HG02840 (cell line): ENCODE data around the gene KRI1.
"Not testable (repeated sequence)": the region's sequence is repeated elsewhere in the genome, so short reads cannot be mapped to it uniquely, and the experiment has no call there.

Experiments
- ATAC-seq: cut with Tn5 transposase; IDR thresholded peaks from one replicate; pipeline ENCODE4 v1.9.1; 2021; ENCODE audit warnings: mild to moderate bottlenecking, moderate library complexity, moderate number of reproducible peaks; ENCODE audit not compliant: unreplicated experiment, low FRiP score

KRI1 gene

GRCh38 chr19:10551698-10552301 lies 14.0 kb downstream of the KRI1 start:
- ATAC-seq = no peak

GRCh38 chr19:10551006-10551405 lies 14.8 kb downstream of the KRI1 start:
- not testable (repeated sequence) for ATAC-seq

GRCh38 chr19:10550336-10550735 lies 15.5 kb downstream of the KRI1 start:
- no peak for ATAC-seq

- no peak for ATAC-seq
Measured at GRCh38 chr19:10549733-10550132, 16.1 kb downstream of the KRI1 start.

GRCh38 chr19:10548746-10549276 lies 17.0 kb downstream of the KRI1 start:
- no peak for ATAC-seq

- ATAC-seq = no peak
Measured at GRCh38 chr19:10546817-10547216, 19.0 kb downstream of the KRI1 start.

GRCh38 chr19:10544753-10545251 lies 21.0 kb downstream of the KRI1 start:
- ATAC-seq = no peak

GRCh38 chr19:10544242-10544752 lies 21.5 kb downstream of the KRI1 start:
- ATAC-seq = no peak

- ATAC-seq = peak; percentile 65
Measured at GRCh38 chr19:10543420-10544241, 22.2 kb downstream of the KRI1 start, which contains the start of gene ATG4D. ATG4D (plus strand) TSS chr19:10543904; CDS start chr19:10544091, 187 bp downstream.

- no peak for ATAC-seq
Measured at GRCh38 chr19:10543059-10543419, 22.8 kb downstream of the KRI1 start.

GRCh38 chr19:10539016-10539415 lies 26.8 kb downstream of the KRI1 start:
- not testable (repeated sequence) for ATAC-seq

- no peak for ATAC-seq
Measured at GRCh38 chr19:10538204-10538983, 27.4 kb downstream of the KRI1 start.

GRCh38 chr19:10537668-10538067 lies 28.1 kb downstream of the KRI1 start:
- no peak for ATAC-seq

GRCh38 chr19:10535613-10536012 lies 30.2 kb downstream of the KRI1 start:
- no peak for ATAC-seq

GRCh38 chr19:10533646-10534386 lies 32.0 kb downstream of the KRI1 start:
- ATAC-seq = no peak

GRCh38 chr19:10532457-10532856 lies 33.4 kb downstream of the KRI1 start:
- ATAC-seq = no peak

GRCh38 chr19:10526887-10527286 lies 38.9 kb downstream of the KRI1 start:
- ATAC-seq = not testable (repeated sequence)

GRCh38 chr19:10525636-10526035 lies 40.2 kb downstream of the KRI1 start:
- ATAC-seq = no peak

- no peak for ATAC-seq
Measured at GRCh38 chr19:10523135-10523636, 42.6 kb downstream of the KRI1 start.
